ENCODE measurements around the gene HYAL2. TPM values are rescaled to one million over a fixed set of nuclear protein-coding genes. Genes with fewer than 3 reads are reported as not detected.
A peak's percentile ranks its signal among the peaks of the same experiment; 100 is the strongest.

HYAL2 gene
- total and polyA plus RNA-seq, 9 of the 15 experiments (the other 6 are each of a cell fraction or from before 2014, with no cell fraction given), result 0.36 to 22.7 (median 11.4) TPM; not detected in 1

GRCh38 chr3:50298836-50299637 is 23.5 kb downstream of the HYAL2 start, which contains the start of the genes HYAL3 and NAA80:
Gene HYAL3 (minus strand): TSS chr3:50299405. CDS start chr3:50295602, 3,803 bp downstream.
Gene NAA80 (minus strand): TSS chr3:50299405. CDS start chr3:50297463, 1,942 bp downstream.
- Histone ChIP-seq H3K9me1 (ENCODE audit: control insufficient read depth, insufficient read depth, low read length) (no peaks in the 10 kb centered on the region), H3K4me2 (ENCODE audit: insufficient read depth, low read length) (peak within 1 kb of the TSS; percentile 94), H3K9ac (ENCODE audit: insufficient read depth in 1 of 2, low read depth in 2 of 2, low read length in 2 of 2) (peak within 1 kb of the TSS; percentile 94 to 97), H3K79me2 (ENCODE audit: control insufficient read depth, insufficient read depth, low read length) (peaks cover 49% of the 10 kb centered on the region), H2AFZ (ENCODE audit: low read depth, low read length) (peak within 1 kb of the TSS; percentile 92), H3K36me3 (ENCODE audit: control insufficient read depth, insufficient read depth, low read length) (peaks cover 19% of the 10 kb centered on the region; the same call in 2 of the 3 replicates), H4K20me1 (replicated peaks; ENCODE audit: control insufficient read depth, insufficient read depth, low read length) (no peaks in the 10 kb centered on the region), H3K27ac (ENCODE audit: extremely low read depth, low read depth, low read length) (peak within 1 kb of the TSS; percentile 99), H3K4me3 (peak within 1 kb of the TSS; percentile 83), H3K9me3 (replicated peaks; ENCODE audit: control insufficient read depth, insufficient read depth, low read depth, low read length) (no peaks in the 10 kb centered on the region), H3K4me1 (replicated peaks in 1 of 2; ENCODE audit: control insufficient read depth in 2 of 2, insufficient read depth in 2 of 2, low read length in 2 of 2) (peaks cover 22 to 72% of the 10 kb centered on the region in 2 experiments; a peak in 4 of 5 replicates), H3K27me3 (ENCODE audit: control insufficient read depth in 2 of 2, insufficient read depth in 2 of 2, low read length in 2 of 2) (no peaks in the 10 kb centered on the region)
- BruUV-seq (replicated peaks), result no TSS peak
- intact Hi-C loops (cut with micrococcal nuclease), result loop anchor here (2.0 kb wide), 1 partner anchor 30 kb away; the partner anchor contains the start of gene TUSC2
- ChIA-PET POLR2A (interaction anchor here (0.6 to 1.5 kb wide), 9 partner anchors 11 to 51 kb away, joined by 3 to 8 read pairs (median 3); partner anchors contain the start of gene TUSC2), CTCF (ENCODE audit: low intra/inter-chr PET ratio) (interaction anchor here (0.6 to 0.7 kb wide), 2 partner anchors 72 to 369 kb away, joined by 3 to 9 read pairs; no protein-coding TSS in a partner anchor)
- ATAC-seq (peak; percentile 85), DNase-seq (ENCODE audit: extremely low read depth in 1 of 4, low spot score in 3 of 4) (peak; percentile 89 to 97 (median 93)), FAIRE-seq (peak; percentile 99)
- in situ Hi-C loops (cut with MboI), result no loop called here
- WGBS (ENCODE audit: insufficient coverage, low coverage, missing lambda C conversion rate), result 0% methylated on average over 32 of the region's 61 CpGs
- TF ChIP-seq TAF1 (IDR thresholded peaks at IDR 0.05; ENCODE audit: control insufficient read depth, extremely low read depth, insufficient read depth, low read length, severe bottlenecking) (peak; percentile 38), ETV1 (tag; conservative IDR thresholded peaks at IDR 0.05; ENCODE audit: low read depth) (peak; percentile 48; the same call in 1 of the 2 replicates), CTCFL (IDR thresholded peaks at IDR 0.05; ENCODE audit: borderline replicate concordance, insufficient read depth, low read depth, low read length, poor library complexity, severe bottlenecking) (peak; percentile 38), ZNF79 (CRISPR knock-in tag; IDR thresholded peaks at IDR 0.05; ENCODE audit: low read depth) (no peak)
- TF ChIP-seq, protein P1, sequence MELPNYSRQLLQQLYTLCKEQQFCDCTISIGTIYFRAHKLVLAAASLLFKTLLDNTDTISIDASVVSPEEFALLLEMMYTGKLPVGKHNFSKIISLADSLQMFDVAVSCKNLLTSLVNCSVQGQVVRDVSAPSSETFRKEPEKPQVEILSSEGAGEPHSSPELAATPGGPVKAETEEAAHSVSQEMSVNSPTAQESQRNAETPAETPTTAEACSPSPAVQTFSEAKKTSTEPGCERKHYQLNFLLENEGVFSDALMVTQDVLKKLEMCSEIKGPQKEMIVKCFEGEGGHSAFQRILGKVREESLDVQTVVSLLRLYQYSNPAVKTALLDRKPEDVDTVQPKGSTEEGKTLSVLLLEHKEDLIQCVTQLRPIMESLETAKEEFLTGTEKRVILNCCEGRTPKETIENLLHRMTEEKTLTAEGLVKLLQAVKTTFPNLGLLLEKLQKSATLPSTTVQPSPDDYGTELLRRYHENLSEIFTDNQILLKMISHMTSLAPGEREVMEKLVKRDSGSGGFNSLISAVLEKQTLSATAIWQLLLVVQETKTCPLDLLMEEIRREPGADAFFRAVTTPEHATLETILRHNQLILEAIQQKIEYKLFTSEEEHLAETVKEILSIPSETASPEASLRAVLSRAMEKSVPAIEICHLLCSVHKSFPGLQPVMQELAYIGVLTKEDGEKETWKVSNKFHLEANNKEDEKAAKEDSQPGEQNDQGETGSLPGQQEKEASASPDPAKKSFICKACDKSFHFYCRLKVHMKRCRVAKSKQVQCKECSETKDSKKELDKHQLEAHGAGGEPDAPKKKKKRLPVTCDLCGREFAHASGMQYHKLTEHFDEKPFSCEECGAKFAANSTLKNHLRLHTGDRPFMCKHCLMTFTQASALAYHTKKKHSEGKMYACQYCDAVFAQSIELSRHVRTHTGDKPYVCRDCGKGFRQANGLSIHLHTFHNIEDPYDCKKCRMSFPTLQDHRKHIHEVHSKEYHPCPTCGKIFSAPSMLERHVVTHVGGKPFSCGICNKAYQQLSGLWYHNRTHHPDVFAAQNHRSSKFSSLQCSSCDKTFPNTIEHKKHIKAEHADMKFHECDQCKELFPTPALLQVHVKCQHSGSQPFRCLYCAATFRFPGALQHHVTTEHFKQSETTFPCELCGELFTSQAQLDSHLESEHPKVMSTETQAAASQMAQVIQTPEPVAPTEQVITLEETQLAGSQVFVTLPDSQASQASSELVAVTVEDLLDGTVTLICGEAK (IDR thresholded peaks at IDR 0.05), result 0 out of 2 replicates have a peak, but pooled peaks have one; percentile 15
- TF ChIP-seq, protein P1 (CRISPR knock-in tag; IDR thresholded peaks at IDR 0.05), result no peak
